Testis (tissue), 2 donors: ENCODE data around the gene CDC42EP1.

ENCODE experiments used
- CTCF ChIP-seq, 3 experiments: fragments of 450-650 bp in 2 of 3; fragments of 200-600 bp in 1 of 3; sonication (generic) in 1 of 3; IDR thresholded peaks; one replicate each; pipeline ENCODE4 v1.5.1; 2016 to 2019; ENCODE audit warnings: antibody characterized with exemption in 3 of 3, mild to moderate bottlenecking in 2 of 3, moderate library complexity in 1 of 3
- POLR2A ChIP-seq: fragments of 450-650 bp; IDR thresholded peaks from one replicate; pipeline ENCODE4 v1.6.1; 2017; ENCODE audit warnings: antibody characterized with exemption, mild to moderate bottlenecking, moderate library complexity

DNA sequence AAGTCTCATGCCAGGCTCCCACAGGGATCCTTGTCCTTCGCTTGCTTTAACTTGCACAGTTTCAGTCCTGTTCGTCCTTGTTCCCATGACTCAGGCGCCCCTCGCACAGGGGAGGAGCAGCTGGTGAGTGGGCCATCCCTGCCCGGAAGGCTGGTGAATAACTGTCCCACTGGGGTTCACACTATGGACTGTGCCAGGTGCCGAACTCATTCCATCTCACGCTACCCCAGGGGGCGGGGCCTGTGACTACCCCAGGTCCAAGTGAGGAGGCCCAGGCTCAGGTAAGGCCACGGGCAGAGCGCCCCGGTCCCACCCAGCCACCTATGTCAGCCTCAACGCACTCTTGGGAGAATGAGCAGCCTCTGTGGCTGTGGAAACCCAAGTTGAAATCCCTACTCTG, 33.9 kb upstream of the CDC42EP1 start:
- TF ChIP-seq CTCF (IDR thresholded peaks at IDR 0.05) (no peak), POLR2A (no peak)
